CD4-positive, alpha-beta T cell (primary cell): ENCODE data around the gene DIAPH2. TPM values are rescaled to one million over a fixed set of nuclear protein-coding genes. Genes with fewer than 3 reads are reported as not detected.

ENCODE experiments used
- ATAC-seq: fragments of 200-7000 bp; cut with Tn5 transposase; one replicate; pipeline ENCODE4 v1.10.0; 2022; ENCODE audit warnings: mild to moderate bottlenecking; ENCODE audit not compliant: poor library complexity
- CTCF ChIA-PET: fragments of 350-600 bp; sonication (Branson Sonifier 250); formaldehyde crosslinking; loops from one replicate; lab custom pipeline; 2021; ENCODE audit warnings: antibody characterized with exemption, inconsistent platforms; lab: Charles Lee
- POLR2A ChIA-PET: fragments of 350-600 bp; sonication (Branson Sonifier 250); formaldehyde crosslinking; loops from one replicate; lab custom pipeline; 2021; ENCODE audit warnings: antibody characterized with exemption, inconsistent platforms; lab: Charles Lee
- DNase-seq, 14 experiments: peaks; one replicate each; pipeline ENCODE4 v3.0.0-alpha.2; 2013 to 2020; ENCODE audit warnings: mixed read lengths in 2 of 14
- H3K27ac ChIP-seq, 2 donors: one replicate each; pipeline versions ENCODE4 v1.5.1 to v1.7.0; 2013; ENCODE audit warnings: low read length in 2 of 2, low read depth in 1 of 2, mild to moderate bottlenecking in 1 of 2
- H3K27me3 ChIP-seq, 2 experiments: 1 replicate in 1 of 2; 2 replicates in 1 of 2; pipeline versions ENCODE4 v1.6.1 to v1.7.0; 2013; ENCODE audit warnings: low read length in 2 of 2, control low read depth in 1 of 2, mild to moderate bottlenecking in 1 of 2, moderate library complexity in 1 of 2; ENCODE audit not compliant: insufficient read depth in 2 of 2, control insufficient read depth in 1 of 2
- H3K36me3 ChIP-seq: one replicate; pipeline ENCODE4 v1.6.1; 2013; ENCODE audit warnings: low read length, control low read depth; ENCODE audit not compliant: insufficient read depth
- H3K4me1 ChIP-seq: one replicate; pipeline ENCODE4 v1.6.1; 2013; ENCODE audit warnings: low read length, control low read depth; ENCODE audit not compliant: insufficient read depth
- H3K4me3 ChIP-seq: one replicate; pipeline ENCODE4 v1.5.1; 2013; ENCODE audit warnings: mild to moderate bottlenecking, low read length, moderate library complexity
- H3K9me3 ChIP-seq, 2 experiments: 1 replicate in 1 of 2; 2 replicates in 1 of 2; pipeline versions ENCODE4 v1.6.1 to v1.7.0; 2013; ENCODE audit warnings: low read length in 2 of 2, mild to moderate bottlenecking in 2 of 2, control low read depth in 1 of 2, moderate library complexity in 1 of 2; ENCODE audit not compliant: control insufficient read depth in 1 of 2, insufficient read depth in 1 of 2
- H3K27ac Mint-ChIP-seq: one replicate; pipeline ENCODE4 v1.8.0; 2020; ENCODE audit warnings: mixed read lengths
- H3K27me3 Mint-ChIP-seq: one replicate; pipeline ENCODE4 v1.8.0; 2021; ENCODE audit warnings: mixed read lengths
- H3K36me3 Mint-ChIP-seq: one replicate; pipeline ENCODE4 v1.8.0; 2021; ENCODE audit warnings: low read depth, mixed read lengths
- H3K4me1 Mint-ChIP-seq: one replicate; pipeline ENCODE4 v1.8.0; 2021; ENCODE audit warnings: low read depth, mixed read lengths
- H3K4me3 Mint-ChIP-seq: one replicate; pipeline ENCODE4 v1.8.0; 2020; ENCODE audit warnings: mild to moderate bottlenecking, mixed read lengths
- H3K9me3 Mint-ChIP-seq: one replicate; pipeline ENCODE4 v1.8.0; 2020; ENCODE audit warnings: mixed read lengths
- intact Hi-C, 2 experiments: fragments of 100-400 bp; cut with DNase I in 1 of 2; cut with micrococcal nuclease in 1 of 2; formaldehyde crosslinking; loops; one replicate each; pipeline versions ENCODE4 v1.15.1 to v1.9.0; 2023 to 2025; cut with DNase I, micrococcal nuclease
- total RNA-seq, 174 experiments: library from RNA in 2 of 174; stranded (reverse) in 2 of 174; gene quantifications; one replicate each; pipeline ENCODE4 v1.2.3 and lab custom pipeline; 2021 to 2026
- TF ChIP-seq, protein P1 (sequence below): fragments of 200-600 bp; IDR thresholded peaks from one replicate; pipeline ENCODE4 v1.8.0; 2022; ENCODE audit warnings: antibody characterized with exemption, mild to moderate bottlenecking

DIAPH2 gene
- total RNA-seq, 2 experiments from 2014 or later, result 11.4 to 11.7 TPM

DNA sequence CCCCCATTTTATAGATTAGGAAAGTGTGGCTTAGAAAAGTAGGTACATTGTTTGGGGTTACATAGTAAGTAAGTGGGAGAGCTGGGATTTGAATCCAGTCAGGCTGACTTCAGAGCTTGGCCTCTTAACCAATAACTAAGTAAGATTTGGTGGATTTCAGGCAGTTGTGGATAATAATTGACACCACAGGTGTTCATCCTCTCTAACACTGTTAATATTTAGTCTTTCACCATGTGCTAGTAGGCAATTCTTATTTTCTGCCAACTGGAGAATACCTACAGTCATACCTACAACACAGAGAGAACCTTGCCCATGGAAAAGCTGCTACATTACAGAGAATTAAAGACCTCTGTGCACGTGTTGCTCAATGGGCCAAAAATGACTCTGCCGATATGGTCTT is 89.5 kb downstream of the DIAPH2 start:
- ATAC-seq, result no peak
- ChIA-PET CTCF (no interaction called here), POLR2A (no interaction called here)
- no peak overlapping the region for H3K27ac ChIP-seq
- Mint-ChIP-seq H3K36me3 (no peaks in the 10 kb centered on the region), H3K27me3 (no peaks in the 10 kb centered on the region), H3K4me3 (no peak overlapping the region), H3K9me3 (no peaks in the 10 kb centered on the region), H3K27ac (no peak overlapping the region), H3K4me1 (no peaks in the 10 kb centered on the region)
- H3K36me3 ChIP-seq, result no peaks in the 10 kb centered on the region
- TF ChIP-seq, protein P1, sequence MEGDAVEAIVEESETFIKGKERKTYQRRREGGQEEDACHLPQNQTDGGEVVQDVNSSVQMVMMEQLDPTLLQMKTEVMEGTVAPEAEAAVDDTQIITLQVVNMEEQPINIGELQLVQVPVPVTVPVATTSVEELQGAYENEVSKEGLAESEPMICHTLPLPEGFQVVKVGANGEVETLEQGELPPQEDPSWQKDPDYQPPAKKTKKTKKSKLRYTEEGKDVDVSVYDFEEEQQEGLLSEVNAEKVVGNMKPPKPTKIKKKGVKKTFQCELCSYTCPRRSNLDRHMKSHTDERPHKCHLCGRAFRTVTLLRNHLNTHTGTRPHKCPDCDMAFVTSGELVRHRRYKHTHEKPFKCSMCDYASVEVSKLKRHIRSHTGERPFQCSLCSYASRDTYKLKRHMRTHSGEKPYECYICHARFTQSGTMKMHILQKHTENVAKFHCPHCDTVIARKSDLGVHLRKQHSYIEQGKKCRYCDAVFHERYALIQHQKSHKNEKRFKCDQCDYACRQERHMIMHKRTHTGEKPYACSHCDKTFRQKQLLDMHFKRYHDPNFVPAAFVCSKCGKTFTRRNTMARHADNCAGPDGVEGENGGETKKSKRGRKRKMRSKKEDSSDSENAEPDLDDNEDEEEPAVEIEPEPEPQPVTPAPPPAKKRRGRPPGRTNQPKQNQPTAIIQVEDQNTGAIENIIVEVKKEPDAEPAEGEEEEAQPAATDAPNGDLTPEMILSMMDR, result no peak
- no peaks in the 10 kb centered on the region for H3K9me3 ChIP-seq
- intact Hi-C loops, result no loop called here
- H3K4me3 ChIP-seq, result no peak overlapping the region
- no peaks in the 10 kb centered on the region for H3K4me1 ChIP-seq
- no peaks in the 10 kb centered on the region for H3K27me3 ChIP-seq
- DNase-seq, result no peak

- intact Hi-C loops, result no loop called here
These were observed 92.3 kb downstream of the DIAPH2 start for GRCh38 chrX:96776966-96777365.

GRCh38 chrX:96791559-96791958 is 106.9 kb downstream of the DIAPH2 start:
- TF ChIP-seq, protein P1, result no peak
- no peaks in the 10 kb centered on the region for H3K9me3 ChIP-seq
- Mint-ChIP-seq H3K27ac (no peak overlapping the region), H3K4me3 (no peak overlapping the region), H3K27me3 (no peaks in the 10 kb centered on the region), H3K9me3 (no peaks in the 10 kb centered on the region), H3K36me3 (no peaks in the 10 kb centered on the region), H3K4me1 (no peaks in the 10 kb centered on the region)
- DNase-seq (no peak), ATAC-seq (no peak)
- ChIA-PET POLR2A (no interaction called here), CTCF (no interaction called here)
- H3K4me1 ChIP-seq, result no peaks in the 10 kb centered on the region
- no peak overlapping the region for H3K4me3 ChIP-seq
- H3K27ac ChIP-seq, result no peak overlapping the region
- no peaks in the 10 kb centered on the region for H3K36me3 ChIP-seq
- no peaks in the 10 kb centered on the region for H3K27me3 ChIP-seq
- intact Hi-C loops, result no loop called here

More at GRCh38 chrX:96776966-96777365, 92.3 kb downstream of the DIAPH2 start:
- no peak for DNase-seq
- ChIA-PET POLR2A (no interaction called here), CTCF (no interaction called here)
- H3K4me3 ChIP-seq, result no peak overlapping the region
- H3K9me3 Mint-ChIP-seq, result no peaks in the 10 kb centered on the region
- no peaks in the 10 kb centered on the region for H3K4me1 ChIP-seq
- H3K4me3 Mint-ChIP-seq, result no peak overlapping the region
- H3K27ac ChIP-seq, result no peak overlapping the region
- no peaks in the 10 kb centered on the region for H3K4me1 Mint-ChIP-seq
- TF ChIP-seq, protein P1, result no peak
- H3K27me3 Mint-ChIP-seq, result no peaks in the 10 kb centered on the region
- H3K36me3 Mint-ChIP-seq, result no peaks in the 10 kb centered on the region
- no peak for ATAC-seq
- no peaks in the 10 kb centered on the region for H3K36me3 ChIP-seq
- H3K27me3 ChIP-seq, result no peaks in the 10 kb centered on the region
- no peak overlapping the region for H3K27ac Mint-ChIP-seq
- H3K9me3 ChIP-seq, result no peaks in the 10 kb centered on the region
